HEK293T (cell line): Measurements from ENCODE around the gene PRR22.
"Not testable (repeated sequence)": the region's sequence is repeated elsewhere in the genome, so short reads cannot be mapped to it uniquely, and the experiment has no call there.

Experiments
- CTCF ChIA-PET: fragments of 350-600 bp; formaldehyde crosslinking; extraction: SDS; loops from one replicate; lab custom pipeline; 2021; ENCODE audit warnings: antibody characterized with exemption, inconsistent platforms; lab: Yijun Ruan, JAX
- POLR2A ChIA-PET: fragments of 350-600 bp; formaldehyde crosslinking; extraction: SDS; loops from one replicate; lab custom pipeline; 2020; ENCODE audit warnings: antibody characterized with exemption, inconsistent platforms; lab: Yijun Ruan, JAX
- DNase-seq: peaks from one replicate; pipeline ENCODE4 v3.0.0; 2012; ENCODE audit warnings: mixed read lengths; ENCODE audit errors: extremely low spot score
- ARNT ChIP-seq: fragments of 450-650 bp; IDR thresholded peaks from 2 replicates; pipeline ENCODE4 v1.6.1; 2017; ENCODE audit warnings: mild to moderate bottlenecking
- BHLHE40 ChIP-seq: fragments of 450-650 bp; IDR thresholded peaks from 2 replicates; pipeline ENCODE4 v1.6.1; 2016; ENCODE audit warnings: mild to moderate bottlenecking, moderate library complexity, borderline replicate concordance
- CTBP1 ChIP-seq: fragments of 450-650 bp; IDR thresholded peaks from 2 replicates; pipeline ENCODE4 v1.6.1; 2016; ENCODE audit warnings: borderline replicate concordance
- ELF4 ChIP-seq: fragments of 450-650 bp; IDR thresholded peaks from 2 replicates; pipeline ENCODE4 v1.6.1; 2017; ENCODE audit warnings: antibody characterized with exemption
- FOXA1 ChIP-seq: fragments of 450-650 bp; IDR thresholded peaks from 2 replicates; pipeline ENCODE4 v1.6.1; 2016; ENCODE audit warnings: mild to moderate bottlenecking
- FOXK2 ChIP-seq: fragments of 450-650 bp; IDR thresholded peaks from 2 replicates; pipeline ENCODE4 v1.6.1; 2016; ENCODE audit warnings: mild to moderate bottlenecking
- FOXM1 ChIP-seq: fragments of 450-650 bp; IDR thresholded peaks from 2 replicates; pipeline ENCODE4 v1.6.1; 2017; ENCODE audit warnings: mild to moderate bottlenecking, borderline replicate concordance
- L3MBTL2 ChIP-seq: fragments of 450-650 bp; conservative IDR thresholded peaks from 2 replicates; pipeline ENCODE4 v1.6.1; 2016; ENCODE audit warnings: mild to moderate bottlenecking
- LEF1 ChIP-seq: fragments of 450-650 bp; IDR thresholded peaks from 2 replicates; pipeline ENCODE4 v1.6.1; 2017; ENCODE audit warnings: mild to moderate bottlenecking, borderline replicate concordance
- NFRKB ChIP-seq: fragments of 450-650 bp; IDR thresholded peaks from 2 replicates; pipeline ENCODE4 v1.6.1; 2016; ENCODE audit warnings: mild to moderate bottlenecking, moderate library complexity
- PKNOX1 ChIP-seq: fragments of 450-650 bp; IDR thresholded peaks from 2 replicates; pipeline ENCODE4 v1.6.1; 2016
- SP1 ChIP-seq: fragments of 450-650 bp; IDR thresholded peaks from 2 replicates; pipeline ENCODE4 v1.6.1; 2017
- SUZ12 ChIP-seq: fragments of 450-650 bp; IDR thresholded peaks from 2 replicates; pipeline ENCODE4 v1.6.1; 2016; ENCODE audit warnings: mild to moderate bottlenecking
- TARDBP ChIP-seq: fragments of 450-650 bp; IDR thresholded peaks from 2 replicates; pipeline ENCODE4 v1.6.1; 2016
- ZNF384 ChIP-seq: fragments of 450-650 bp; IDR thresholded peaks from 2 replicates; pipeline ENCODE4 v1.6.1; 2016

The PRR22 gene

GRCh38 chr19:5787409-5788182, 3.0 kb upstream of the PRR22 start:
- ChIA-PET CTCF (no interaction called here), POLR2A (interaction anchor here (0.9 kb wide), 1 partner anchor 116 kb away, joined by 3 read pairs; the partner anchor contains the start of gene NDUFA11)
- no peak for TF ChIP-seq PKNOX1
- TF ChIP-seq SP1 = no peak
- DNase-seq = no peak

DNA sequence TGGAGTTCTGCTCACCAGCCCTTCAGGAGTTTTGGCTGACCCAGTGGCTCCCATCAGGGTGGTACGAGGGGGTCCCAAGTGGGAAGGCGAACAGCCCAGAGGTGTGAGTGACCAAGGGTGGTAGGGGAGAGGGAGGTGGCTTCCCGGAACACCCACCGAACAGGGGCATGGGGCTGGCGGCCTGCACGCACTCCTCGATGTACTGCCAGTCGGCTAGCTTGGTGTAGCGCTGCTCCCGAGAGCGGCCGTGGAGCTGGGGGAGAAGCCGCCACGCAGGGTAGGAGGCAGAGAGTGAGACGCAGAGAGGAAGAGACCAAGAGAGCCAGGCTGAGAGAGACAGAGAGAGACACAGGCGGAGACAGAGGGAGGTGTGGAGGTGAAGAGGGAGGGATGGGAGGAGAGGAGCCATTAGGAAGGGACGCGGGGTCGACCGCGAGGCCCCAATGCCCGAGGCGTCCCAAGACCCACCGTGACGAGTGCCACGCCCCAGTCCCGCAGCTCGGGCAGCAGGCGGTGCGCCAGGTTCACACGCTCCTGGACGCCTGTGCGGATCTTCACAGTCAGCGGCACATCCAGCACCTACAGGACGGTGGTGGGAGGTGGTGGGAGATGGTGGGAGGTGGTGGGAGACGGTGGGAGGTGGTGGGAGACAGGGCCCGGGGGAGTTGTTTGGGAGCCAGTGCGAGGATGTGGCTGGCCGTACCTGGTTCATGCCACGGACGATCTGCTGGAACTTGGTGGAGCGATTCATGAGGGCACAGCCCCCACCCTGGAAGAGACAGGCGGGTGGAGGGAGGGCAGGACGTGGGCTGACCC, 2.3 kb upstream of the PRR22 start:
- CTCF ChIA-PET = no interaction called here
- TF ChIP-seq FOXK2 (no peak), ZNF384 (no peak), LEF1 (no peak), TARDBP (no peak), CTBP1 (no peak), PKNOX1 (no peak), L3MBTL2 (no peak), SP1 (no peak), ARNT (no peak), SUZ12 (no peak), FOXM1 (no peak)
- POLR2A ChIA-PET = no interaction called here
- DNase-seq = no peak

GRCh38 chr19:5785423-5785822, 877 bp upstream of the PRR22 start:
- no peak for DNase-seq
- no peak for TF ChIP-seq L3MBTL2
- TF ChIP-seq SUZ12 = no peak
- no peak for TF ChIP-seq BHLHE40
- TF ChIP-seq ZNF384 = no peak
- TF ChIP-seq LEF1 = no peak
- CTCF ChIA-PET = no interaction called here
- POLR2A ChIA-PET = no interaction called here

- POLR2A ChIA-PET = interaction anchor here (1.1 to 2.2 kb wide), 2 partner anchors 8 to 9 kb away, joined by 3 to 8 read pairs; partner anchors contain the start of gene DUS3L
- no peak for TF ChIP-seq ARNT
- DNase-seq = no peak
- CTCF ChIA-PET = no interaction called here
Measured at GRCh38 chr19:5782945-5783919, 1.3 kb downstream of the PRR22 start.

DNA sequence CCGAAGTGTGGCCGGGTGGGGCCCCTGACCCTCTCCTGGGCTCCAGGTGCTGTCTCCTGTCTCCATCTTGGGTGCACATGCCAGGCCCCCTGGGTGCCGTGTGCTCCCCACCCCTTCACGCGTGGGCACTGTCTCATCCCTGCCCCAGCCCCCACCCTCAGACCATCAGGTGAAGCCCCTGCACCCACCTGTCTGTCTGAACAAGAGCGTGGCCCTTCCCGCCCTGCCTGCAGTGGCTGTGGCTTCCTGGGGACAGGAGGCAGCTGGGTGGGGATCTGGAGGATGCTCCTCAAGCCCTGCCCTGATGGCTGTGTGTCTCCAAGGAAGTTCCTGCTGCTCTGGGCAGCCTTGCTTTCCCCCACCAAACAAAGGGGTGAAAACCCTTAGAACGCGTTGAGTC, 2.2 kb downstream of the PRR22 start:
- CTCF ChIA-PET = no interaction called here

DNA sequence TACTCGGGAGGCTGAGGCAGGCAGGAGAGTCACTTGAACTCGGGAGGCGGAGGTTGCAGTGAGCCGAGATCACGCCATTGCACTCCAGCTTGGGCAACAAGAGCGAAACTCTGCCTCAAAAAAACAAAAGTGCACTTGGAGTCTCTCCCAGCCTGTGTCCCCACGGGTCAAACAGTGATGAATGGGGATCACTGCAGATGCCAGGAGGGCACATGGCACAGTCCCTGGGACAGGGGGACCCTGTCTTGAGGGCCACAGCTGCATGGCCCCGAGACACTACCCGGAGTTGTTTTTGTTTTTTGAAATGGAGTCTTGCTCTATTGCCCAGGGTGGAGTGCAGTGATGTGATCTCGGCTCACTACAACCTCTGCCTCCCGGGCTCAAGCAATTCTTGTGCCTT, 3.6 kb downstream of the PRR22 start:
- CTCF ChIA-PET, DNase-seq: not testable (repeated sequence)
- POLR2A ChIA-PET = interaction anchor here (1.1 kb wide), 1 partner anchor 61 kb away, joined by 3 read pairs; the partner anchor contains the start of genes CATSPERD and LONP1

More for the DNA sequence above, 2.2 kb downstream of the PRR22 start:
- DNase-seq = no peak
- POLR2A ChIA-PET = interaction anchor here (1.1 to 2.2 kb wide), 3 partner anchors 8 to 62 kb away, joined by 3 to 8 read pairs (median 3); partner anchors contain the start of genes CATSPERD, DUS3L and LONP1
- TF ChIP-seq ELF4 (no peak), FOXA1 (no peak), L3MBTL2 (no peak), FOXM1 (no peak), LEF1 (no peak), TARDBP (no peak), SUZ12 (no peak), BHLHE40 (no peak), NFRKB (no peak), ZNF384 (no peak)

DNA sequence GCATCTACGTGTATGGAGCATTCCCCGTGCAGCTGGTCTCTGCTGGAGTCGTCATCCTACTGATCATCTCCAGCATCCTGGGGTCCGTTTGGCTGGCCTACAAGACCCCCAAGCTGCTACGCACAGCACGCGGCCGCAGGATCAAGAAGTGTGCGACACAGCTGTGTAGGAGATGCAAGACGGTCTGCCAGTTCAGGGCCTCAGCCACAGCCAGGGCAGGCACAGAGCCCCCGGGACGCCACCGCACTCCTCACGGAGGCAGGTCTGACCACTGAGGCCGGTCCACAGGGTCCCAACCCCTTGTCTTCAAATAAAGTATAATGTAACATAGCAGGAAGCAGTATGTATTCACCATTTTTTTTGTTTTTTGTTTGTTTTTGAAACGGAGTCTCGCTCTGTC, 6.1 kb downstream of the PRR22 start:
- no peak for TF ChIP-seq NFRKB
- no peak for TF ChIP-seq L3MBTL2
- TF ChIP-seq ELF4 = no peak
- TF ChIP-seq LEF1 = no peak
- no peak for TF ChIP-seq CTBP1
- no peak for TF ChIP-seq TARDBP
- no peak for TF ChIP-seq PKNOX1
- no peak for TF ChIP-seq ARNT
- no peak for TF ChIP-seq ZNF384
- DNase-seq = no peak
- ChIA-PET CTCF (no interaction called here), POLR2A (no interaction called here)
